ENCODE data around the gene CDKN1A.
"Not testable (repeated sequence)": the region's sequence is repeated elsewhere in the genome, so short reads cannot be mapped to it uniquely, and the experiment has no call there.

The CDKN1A gene

GRCh38 chr6:36722879-36723278 is 44.4 kb downstream of the CDKN1A start:
- DNase-seq: no peak

GRCh38 chr6:36723992-36724391 is 45.5 kb downstream of the CDKN1A start:
- not testable (repeated sequence) for DNase-seq

DNA sequence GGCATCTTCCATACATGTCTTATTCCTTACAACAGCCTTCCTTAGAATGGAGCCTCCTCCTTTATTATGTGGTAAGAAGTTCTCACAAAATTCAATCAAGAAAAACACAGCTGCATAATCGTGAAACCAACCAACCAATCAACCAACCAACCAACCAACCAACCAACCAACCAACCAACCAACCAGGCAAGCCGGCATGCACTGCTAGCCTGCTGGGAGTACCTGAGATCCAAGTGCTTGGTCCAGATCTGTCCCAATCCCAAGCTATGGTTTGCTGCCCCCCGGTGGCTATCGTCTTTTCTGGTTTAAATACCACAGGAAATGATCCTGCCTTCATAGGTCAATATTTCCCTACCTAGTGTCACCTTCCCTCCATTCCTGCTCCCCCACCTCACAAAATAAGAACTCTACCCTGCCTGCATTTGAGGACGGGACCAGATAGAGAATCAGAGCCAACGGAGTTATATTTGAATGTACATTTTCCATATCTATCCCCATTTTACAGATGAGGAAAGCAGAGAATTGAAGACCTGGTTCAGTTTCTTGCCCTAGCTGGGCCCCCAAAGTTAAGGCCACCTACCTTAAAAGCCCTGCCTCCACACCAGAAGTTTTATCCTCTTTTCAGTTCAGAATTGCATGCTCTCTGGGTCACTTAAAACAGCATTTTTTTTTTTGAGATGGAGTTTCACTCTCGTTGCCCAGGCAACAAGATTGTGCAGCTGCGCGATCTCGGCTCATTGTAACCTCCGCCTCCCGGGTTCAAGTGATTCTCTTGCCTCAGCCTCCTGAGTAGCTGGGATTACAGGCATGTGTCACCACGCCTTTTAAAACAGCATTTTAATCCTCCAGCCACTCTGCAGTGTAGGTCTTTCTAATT is 46.2 kb downstream of the CDKN1A start:
- peak; percentile 80 to 83 for DNase-seq

- no peak for DNase-seq
Measured at GRCh38 chr6:36725581-36725980, 47.1 kb downstream of the CDKN1A start.

- no peak for DNase-seq
Measured at GRCh38 chr6:36727505-36728021, 49.0 kb downstream of the CDKN1A start.

- no peak for DNase-seq
Measured at GRCh38 chr6:36728289-36729160, 50.0 kb downstream of the CDKN1A start.

DNA sequence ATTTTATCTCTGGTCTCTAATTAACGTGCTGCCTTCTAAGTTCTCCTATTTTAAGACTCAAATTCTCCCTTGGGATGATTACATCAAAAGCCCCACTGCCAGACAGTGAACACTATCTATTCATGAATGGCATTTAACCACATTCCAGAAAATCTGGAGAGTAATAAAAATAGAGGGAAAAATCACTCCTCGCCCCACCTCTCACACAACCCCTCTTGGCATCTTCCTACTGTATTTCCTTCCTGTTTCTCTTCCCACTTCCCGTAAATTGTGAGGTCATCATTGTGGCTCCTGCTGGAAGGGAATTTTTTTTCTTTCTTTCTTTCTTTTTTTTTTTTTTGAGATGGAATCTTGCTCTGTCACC is 50.6 kb downstream of the CDKN1A start:
- DNase-seq: no peak

DNA sequence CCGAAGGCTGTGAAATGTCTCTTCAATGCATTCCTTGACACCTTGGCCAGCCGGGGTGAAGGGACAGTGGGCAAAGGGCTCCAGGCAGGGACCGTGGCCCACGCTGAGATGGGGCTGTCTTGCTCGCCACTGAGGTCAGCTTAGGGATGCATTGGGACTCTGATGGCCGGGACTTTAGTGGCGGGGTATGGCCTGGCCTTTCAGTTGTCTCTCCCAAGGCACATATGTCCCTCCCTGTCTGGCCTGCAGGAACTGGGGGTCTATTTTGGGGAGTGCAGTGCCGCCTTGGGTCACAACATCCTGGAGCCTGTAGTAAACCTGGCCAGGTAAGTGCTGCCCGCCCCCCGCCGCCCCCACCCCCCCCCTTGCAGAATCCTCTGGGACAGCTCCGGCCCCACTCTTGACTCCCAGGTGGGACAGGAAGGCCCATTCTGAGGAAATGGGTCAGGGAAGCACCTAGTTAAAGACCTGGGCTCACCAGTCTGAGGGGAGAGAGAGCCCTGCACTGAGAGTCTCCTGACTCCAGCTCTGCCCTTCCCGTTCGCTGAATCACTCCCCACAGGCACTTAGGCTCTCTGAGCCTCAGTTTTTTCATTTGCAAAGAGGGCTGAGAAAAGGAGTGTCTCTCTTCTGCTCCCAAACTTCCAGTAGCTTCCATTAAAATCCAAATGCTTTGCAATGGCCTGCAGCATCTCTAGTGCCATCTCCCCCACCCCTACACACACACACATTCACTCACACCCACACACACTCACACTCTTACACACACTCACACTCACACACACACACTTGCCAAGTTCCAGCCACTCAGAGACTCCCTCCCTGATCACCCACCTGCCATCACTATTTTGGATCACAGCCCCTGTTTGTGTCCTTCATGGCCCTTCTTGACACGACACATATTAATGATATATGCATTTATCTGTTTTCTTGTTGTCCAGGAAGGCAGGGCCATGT is 52.2 kb downstream of the CDKN1A start:
- DNase-seq: no peak

GRCh38 chr6:36731622-36732310 is 53.3 kb downstream of the CDKN1A start:
- no peak for DNase-seq

GRCh38 chr6:36733300-36733699 is 54.8 kb downstream of the CDKN1A start:
- no peak for DNase-seq

DNA sequence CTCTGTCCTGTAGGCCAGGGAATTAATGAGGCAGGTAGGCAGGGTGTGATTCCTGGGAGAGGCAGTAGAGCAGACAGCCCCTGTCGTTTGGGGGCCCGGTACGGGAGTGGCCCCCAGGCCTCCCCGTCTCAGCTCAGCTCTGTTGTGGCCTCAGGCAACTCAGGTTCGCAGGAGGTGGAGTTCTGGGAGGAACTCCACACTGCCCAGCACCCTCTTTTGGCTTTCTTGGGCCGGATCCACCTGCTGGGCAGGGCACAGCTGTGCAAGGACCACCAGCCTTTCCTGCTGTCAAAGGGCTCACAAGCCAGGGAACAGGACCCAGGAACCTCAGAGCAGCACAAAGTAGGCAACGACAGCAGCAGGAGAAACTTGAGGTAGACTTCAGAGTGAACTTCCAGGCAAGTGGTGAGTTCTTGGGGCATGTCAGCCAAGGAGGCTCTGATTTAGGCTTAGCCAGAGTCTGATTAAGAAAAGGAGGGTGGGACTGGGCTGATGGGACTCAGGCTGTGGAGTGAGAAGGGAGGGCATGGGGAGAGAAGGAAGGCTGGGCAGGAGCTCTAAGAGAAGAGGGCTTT is 56.1 kb downstream of the CDKN1A start:
- no peak for DNase-seq

DNA sequence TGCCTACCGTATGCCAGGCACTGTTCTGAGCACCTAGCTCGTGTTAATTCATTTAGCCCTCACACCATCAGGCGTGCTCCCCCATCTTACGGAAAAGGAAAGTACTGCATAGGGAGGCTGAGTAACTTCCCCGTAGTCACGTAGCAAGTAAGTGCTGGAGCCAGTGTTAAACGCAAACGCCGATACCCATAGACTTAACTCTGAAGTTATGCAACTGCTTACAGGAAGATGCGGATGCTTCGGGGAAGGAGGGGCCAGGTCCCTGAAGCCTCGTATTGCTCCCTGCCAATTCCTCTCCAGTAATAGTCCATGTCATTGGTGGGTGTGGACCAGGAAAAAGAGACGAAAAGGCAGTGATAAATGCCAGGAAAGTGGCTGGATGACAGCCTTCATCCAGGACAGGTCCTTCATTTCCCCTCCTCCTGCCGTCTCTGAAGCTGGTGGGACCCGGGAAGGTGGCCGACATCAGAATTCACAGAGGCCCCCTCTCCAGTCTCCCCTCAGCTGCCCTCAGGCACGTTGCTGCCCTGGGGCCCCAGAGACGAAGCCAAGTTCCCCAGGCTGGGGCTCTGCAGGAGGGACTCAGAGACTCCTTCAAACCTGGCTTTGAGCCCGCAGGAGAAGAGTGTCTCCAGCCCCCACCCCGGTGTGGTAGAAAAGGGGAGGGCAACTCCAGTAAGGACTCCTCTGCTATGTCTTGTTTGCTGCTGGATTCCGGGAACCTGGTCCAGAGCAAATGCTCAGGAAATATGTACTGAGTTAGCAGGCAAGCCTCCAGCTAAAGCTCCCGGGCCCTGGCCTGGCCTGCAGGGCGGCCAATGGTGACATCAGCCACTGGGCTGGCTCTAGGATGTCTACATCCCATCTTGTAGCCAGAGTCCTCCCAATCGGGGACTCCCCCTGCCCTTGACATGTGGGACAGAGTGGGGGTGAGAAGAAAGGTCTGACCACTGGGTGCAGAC is 56.9 kb downstream of the CDKN1A start:
- DNase-seq: peak in 1 of 2 experiments; percentile 24
